ENCODE measurements around the gene HACD2. TPM values are rescaled to one million over a fixed set of nuclear protein-coding genes. Genes with fewer than 3 reads are reported as not detected.

HACD2 gene
- total RNA-seq, 1 donor from 2014 or later: 13.9 TPM

- no peak for TF ChIP-seq CTCF (IDR thresholded peaks at IDR 0.05; ENCODE audit: unreplicated experiment)
- Mint-ChIP-seq H3K9me3 (ENCODE audit: unreplicated experiment) (no peaks in the 10 kb centered on the region), H3K27ac (ENCODE audit: unreplicated experiment) (no peak overlapping the region), H3K36me3 (ENCODE audit: low read depth, unreplicated experiment) (no peaks in the 10 kb centered on the region), H3K27me3 (ENCODE audit: unreplicated experiment) (no peaks in the 10 kb centered on the region), H3K4me3 (ENCODE audit: unreplicated experiment) (no peak overlapping the region), H3K4me1 (ENCODE audit: unreplicated experiment) (peaks cover 19% of the 10 kb centered on the region)
- no peak for DNase-seq (ENCODE audit: low spot score)
Observed at GRCh38 chr3:123518892-123519485, 65.9 kb downstream of the HACD2 start.

GRCh38 chr3:123511726-123512125 lies 73.1 kb downstream of the HACD2 start:
- H3K4me1 Mint-ChIP-seq (ENCODE audit: unreplicated experiment): no peaks in the 10 kb centered on the region
- no peak overlapping the region for H3K27ac Mint-ChIP-seq (ENCODE audit: unreplicated experiment)
- no peak for TF ChIP-seq CTCF (IDR thresholded peaks at IDR 0.05; ENCODE audit: unreplicated experiment)
- no peak overlapping the region for H3K4me3 Mint-ChIP-seq (ENCODE audit: unreplicated experiment)
- no peaks in the 10 kb centered on the region for H3K9me3 Mint-ChIP-seq (ENCODE audit: unreplicated experiment)
- H3K27me3 Mint-ChIP-seq (ENCODE audit: unreplicated experiment): peaks cover 2% of the 10 kb centered on the region
- no peak for DNase-seq (ENCODE audit: low spot score)
- no peaks in the 10 kb centered on the region for H3K36me3 Mint-ChIP-seq (ENCODE audit: low read depth, unreplicated experiment)

GRCh38 chr3:123511084-123511483 lies 73.8 kb downstream of the HACD2 start:
- no peak overlapping the region for H3K27ac Mint-ChIP-seq (ENCODE audit: unreplicated experiment)
- no peak for DNase-seq (ENCODE audit: low spot score)
- no peaks in the 10 kb centered on the region for H3K9me3 Mint-ChIP-seq (ENCODE audit: unreplicated experiment)
- H3K27me3 Mint-ChIP-seq (ENCODE audit: unreplicated experiment): peaks cover 2% of the 10 kb centered on the region
- H3K4me3 Mint-ChIP-seq (ENCODE audit: unreplicated experiment): no peak overlapping the region
- no peak for TF ChIP-seq CTCF (IDR thresholded peaks at IDR 0.05; ENCODE audit: unreplicated experiment)
- no peaks in the 10 kb centered on the region for H3K36me3 Mint-ChIP-seq (ENCODE audit: low read depth, unreplicated experiment)
- H3K4me1 Mint-ChIP-seq (ENCODE audit: unreplicated experiment): no peaks in the 10 kb centered on the region

- H3K27me3 Mint-ChIP-seq (ENCODE audit: unreplicated experiment): no peaks in the 10 kb centered on the region
- no peak overlapping the region for H3K4me3 Mint-ChIP-seq (ENCODE audit: unreplicated experiment)
- DNase-seq (ENCODE audit: low spot score): no peak
- H3K4me1 Mint-ChIP-seq (ENCODE audit: unreplicated experiment): no peaks in the 10 kb centered on the region
- no peaks in the 10 kb centered on the region for H3K36me3 Mint-ChIP-seq (ENCODE audit: low read depth, unreplicated experiment)
- no peak overlapping the region for H3K27ac Mint-ChIP-seq (ENCODE audit: unreplicated experiment)
- no peaks in the 10 kb centered on the region for H3K9me3 Mint-ChIP-seq (ENCODE audit: unreplicated experiment)
- TF ChIP-seq CTCF (IDR thresholded peaks at IDR 0.05; ENCODE audit: unreplicated experiment): no peak
Observed at GRCh38 chr3:123508178-123508577, 76.7 kb downstream of the HACD2 start.

- Mint-ChIP-seq H3K36me3 (ENCODE audit: low read depth, unreplicated experiment) (no peaks in the 10 kb centered on the region), H3K9me3 (ENCODE audit: unreplicated experiment) (no peaks in the 10 kb centered on the region), H3K27ac (ENCODE audit: unreplicated experiment) (no peak overlapping the region), H3K27me3 (ENCODE audit: unreplicated experiment) (peaks cover 4% of the 10 kb centered on the region), H3K4me1 (ENCODE audit: unreplicated experiment) (peaks cover 6% of the 10 kb centered on the region), H3K4me3 (ENCODE audit: unreplicated experiment) (no peak overlapping the region)
- no peak for TF ChIP-seq CTCF (IDR thresholded peaks at IDR 0.05; ENCODE audit: unreplicated experiment)
- DNase-seq (ENCODE audit: low spot score): no peak
Observed at GRCh38 chr3:123505820-123506219, 79.0 kb downstream of the HACD2 start.

Measured in endothelial cell (in vitro differentiated cells).